HUES64 (cell line): ENCODE data around the gene PSKH1.

ENCODE experiments used
- H3K27ac ChIP-seq: 2 replicates; pipeline ENCODE4 v1.7.0; 2013; ENCODE audit warnings: low read depth, low read length, inconsistent platforms
- H3K27me3 ChIP-seq: 2 replicates; pipeline ENCODE4 v1.6.1; 2013; ENCODE audit warnings: mild to moderate bottlenecking, low read length; ENCODE audit not compliant: insufficient read depth
- H3K36me3 ChIP-seq: 2 replicates; pipeline ENCODE4 v1.6.1; 2013; ENCODE audit warnings: mild to moderate bottlenecking, low read length; ENCODE audit not compliant: insufficient read depth
- H3K4me1 ChIP-seq: 2 replicates; pipeline ENCODE4 v1.6.1; 2013; ENCODE audit warnings: mild to moderate bottlenecking, low read length, moderate library complexity; ENCODE audit not compliant: insufficient read depth
- H3K4me3 ChIP-seq: 2 replicates; pipeline ENCODE4 v1.5.1; 2013; ENCODE audit warnings: mild to moderate bottlenecking, low read length, moderate library complexity
- H3K9ac ChIP-seq: 2 replicates; pipeline ENCODE4 v1.6.1; 2013; ENCODE audit warnings: mild to moderate bottlenecking, low read depth, low read length
- H3K9me3 ChIP-seq: 2 replicates; pipeline ENCODE4 v1.6.1; 2013; ENCODE audit warnings: low read depth, low read length; ENCODE audit not compliant: insufficient read depth
- WGBS: fragments of 150-250, 120-280 bp; methylation state at CpG from one replicate; pipeline ENCODE4 v1.1.7; 2013; ENCODE audit warnings: missing lambda C conversion rate; 5-methylcytosine and 5-hydroxymethylcytosine counted together

Gene PSKH1

GRCh38 chr16:67869653-67870052 lies 23.4 kb upstream of the PSKH1 start:
- Histone ChIP-seq H3K27ac (no peak overlapping the region), H3K9me3 (no peaks in the 10 kb centered on the region), H3K4me1 (peaks cover 8% of the 10 kb centered on the region; the same call in 1 of the 2 replicates), H3K4me3 (no peak overlapping the region), H3K36me3 (peaks cover 72% of the 10 kb centered on the region), H3K27me3 (no peaks in the 10 kb centered on the region), H3K9ac (no peak overlapping the region)
- WGBS, result 96% methylated on average over 7 of the region's 7 CpGs

DNA sequence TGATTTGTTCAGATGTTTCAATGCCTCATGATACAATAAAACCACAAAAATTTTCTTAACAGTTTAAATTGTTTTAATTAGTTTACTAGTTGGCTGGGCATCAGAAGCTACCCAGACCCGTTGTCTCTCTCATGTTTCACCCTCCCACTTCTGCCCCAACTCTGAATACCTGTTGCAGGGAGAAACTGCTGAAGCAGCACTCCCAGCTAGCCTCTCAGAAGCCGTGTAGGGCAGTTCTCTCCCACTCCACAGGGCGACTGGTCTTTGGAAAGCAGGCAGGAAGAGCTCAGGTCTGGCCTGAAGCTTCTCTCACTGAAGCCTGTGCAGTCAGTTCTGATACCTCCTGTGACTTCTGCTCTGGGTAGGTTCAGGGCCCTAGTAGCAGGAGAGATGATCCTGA lies 21.8 kb upstream of the PSKH1 start:
- Histone ChIP-seq H3K27ac (no peak overlapping the region), H3K9ac (no peak overlapping the region), H3K27me3 (no peaks in the 10 kb centered on the region), H3K36me3 (peaks cover 63% of the 10 kb centered on the region), H3K9me3 (no peaks in the 10 kb centered on the region), H3K4me1 (peaks cover 8% of the 10 kb centered on the region; the same call in 1 of the 2 replicates), H3K4me3 (no peak overlapping the region)
- WGBS, result 85% methylated on average over 3 of the region's 3 CpGs

GRCh38 chr16:67872131-67872630 lies 20.9 kb upstream of the PSKH1 start:
- no peaks in the 10 kb centered on the region for H3K9me3 ChIP-seq
- WGBS, result 75% methylated on average over 2 of the region's 2 CpGs
- no peak overlapping the region for H3K27ac ChIP-seq
- H3K36me3 ChIP-seq, result peaks cover 63% of the 10 kb centered on the region
- no peaks in the 10 kb centered on the region for H3K27me3 ChIP-seq
- H3K4me1 ChIP-seq, result peaks cover 8% of the 10 kb centered on the region; the same call in 1 of the 2 replicates
- no peak overlapping the region for H3K9ac ChIP-seq
- H3K4me3 ChIP-seq, result peak overlapping the region; percentile 97

DNA sequence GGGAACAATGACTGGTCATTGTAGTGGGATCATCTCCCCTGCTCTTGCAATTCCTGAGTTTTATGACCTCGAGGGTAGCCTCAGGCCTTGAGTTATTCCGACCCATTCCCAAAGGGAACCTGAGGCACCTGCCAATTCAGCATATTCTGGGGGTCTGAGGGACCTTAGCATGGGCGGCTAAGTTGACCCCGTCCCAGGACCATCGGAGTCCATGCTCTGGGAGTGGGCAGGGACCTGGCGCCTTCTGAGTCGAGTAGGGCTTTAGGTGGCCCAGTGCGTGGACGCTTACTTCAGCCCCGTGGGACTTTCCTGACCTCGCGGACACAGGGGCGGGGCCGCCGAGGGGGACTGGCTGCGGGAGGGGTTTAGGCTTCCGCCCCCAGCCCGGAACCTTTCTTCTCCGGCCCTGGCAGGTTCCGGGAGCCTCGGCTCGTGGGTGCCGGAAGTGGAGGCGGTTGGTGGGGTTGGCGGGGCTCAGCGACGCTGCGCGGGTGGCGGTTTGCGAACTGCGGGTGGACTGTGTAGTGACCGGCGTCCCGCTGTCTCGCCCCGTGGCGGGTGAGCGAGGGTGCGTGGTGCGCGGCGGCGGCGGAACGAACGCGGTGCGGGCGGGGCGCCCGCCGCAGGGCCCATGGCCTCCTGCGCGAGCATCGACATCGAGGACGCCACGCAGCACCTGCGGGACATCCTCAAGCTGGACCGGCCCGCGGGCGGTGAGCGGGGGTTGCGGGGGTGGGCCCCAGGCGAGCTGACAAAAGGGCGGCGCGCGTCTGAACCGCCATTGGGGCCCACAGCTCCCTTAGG lies 20.2 kb upstream of the PSKH1 start, which contains the start of gene EDC4:
Gene EDC4, plus strand, starts transcription at position 422 of the 804 bp plus-strand sequence. Its CDS starts 210 bp downstream, at position 632.
- Histone ChIP-seq H3K27me3 (no peaks in the 10 kb centered on the region), H3K4me1 (peaks cover 8% of the 10 kb centered on the region; the same call in 1 of the 2 replicates), H3K9me3 (no peaks in the 10 kb centered on the region), H3K27ac (peak within 1 kb of the TSS; percentile 62), H3K9ac (peak within 1 kb of the TSS; percentile 93), H3K36me3 (peaks cover 63% of the 10 kb centered on the region), H3K4me3 (peak within 1 kb of the TSS; percentile 97)
- WGBS, result 5% methylated on average over 72 of the region's 72 CpGs

DNA sequence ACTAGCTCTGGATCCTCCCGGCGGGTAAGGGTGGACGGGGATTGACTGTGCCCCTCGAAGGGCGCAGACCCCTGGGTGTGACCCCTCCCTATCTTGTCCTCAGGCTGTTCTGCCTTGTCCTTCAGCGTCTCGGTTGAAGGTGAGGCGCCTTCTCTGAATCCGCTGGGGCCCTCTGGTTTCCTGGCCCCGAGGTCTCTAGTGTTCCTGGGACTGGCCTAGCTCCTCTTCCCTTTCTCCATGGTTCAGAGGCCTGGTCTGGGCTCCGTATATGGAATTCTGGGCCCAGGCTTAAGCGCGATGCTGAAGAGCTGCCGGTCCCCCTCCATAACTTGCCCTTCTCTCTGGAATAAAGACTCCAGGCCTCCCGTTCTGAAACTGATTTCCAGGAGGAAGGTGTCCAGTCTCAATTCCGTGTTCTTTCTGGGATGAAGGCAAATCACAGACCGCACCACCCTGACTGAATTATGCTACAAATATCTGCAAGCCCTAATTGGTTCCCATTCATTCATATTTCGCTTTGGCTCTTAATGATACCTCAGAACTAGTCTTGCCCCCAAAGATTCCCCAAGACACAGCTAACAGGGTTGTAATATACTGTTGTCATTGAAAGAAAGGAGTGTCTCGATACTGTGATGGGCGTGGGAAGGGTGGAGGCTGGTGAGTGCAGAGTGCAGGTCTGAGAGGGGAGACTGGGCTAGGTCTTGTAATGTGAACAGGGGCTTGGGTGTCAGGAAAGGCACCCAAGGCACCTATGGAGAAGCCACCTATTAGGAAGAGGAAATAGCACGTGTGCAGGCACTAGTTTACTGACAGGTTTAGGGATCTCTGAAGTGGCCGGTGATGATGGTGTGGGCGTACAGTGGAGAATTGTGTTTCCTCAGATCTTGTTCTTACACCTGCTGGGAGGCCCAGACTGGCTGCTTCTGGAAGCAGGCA lies 19.4 kb upstream of the PSKH1 start:
- 26% methylated on average over 23 of the region's 23 CpGs for WGBS
- no peaks in the 10 kb centered on the region for H3K27me3 ChIP-seq
- H3K27ac ChIP-seq, result peak overlapping the region; percentile 62
- peak overlapping the region; percentile 93 for H3K9ac ChIP-seq
- peaks cover 8% of the 10 kb centered on the region; the same call in 1 of the 2 replicates for H3K4me1 ChIP-seq
- no peaks in the 10 kb centered on the region for H3K9me3 ChIP-seq
- peak overlapping the region; percentile 97 for H3K4me3 ChIP-seq
- H3K36me3 ChIP-seq, result peaks cover 63% of the 10 kb centered on the region

GRCh38 chr16:67874372-67874771 lies 18.7 kb upstream of the PSKH1 start:
- no peaks in the 10 kb centered on the region for H3K27me3 ChIP-seq
- no peak overlapping the region for H3K9ac ChIP-seq
- no peak overlapping the region for H3K27ac ChIP-seq
- WGBS, result 89% methylated on average over 3 of the region's 3 CpGs
- no peaks in the 10 kb centered on the region for H3K9me3 ChIP-seq
- H3K4me1 ChIP-seq, result peaks cover 8% of the 10 kb centered on the region; the same call in 1 of the 2 replicates
- peak overlapping the region; percentile 97 for H3K4me3 ChIP-seq
- H3K36me3 ChIP-seq, result peaks cover 63% of the 10 kb centered on the region

DNA sequence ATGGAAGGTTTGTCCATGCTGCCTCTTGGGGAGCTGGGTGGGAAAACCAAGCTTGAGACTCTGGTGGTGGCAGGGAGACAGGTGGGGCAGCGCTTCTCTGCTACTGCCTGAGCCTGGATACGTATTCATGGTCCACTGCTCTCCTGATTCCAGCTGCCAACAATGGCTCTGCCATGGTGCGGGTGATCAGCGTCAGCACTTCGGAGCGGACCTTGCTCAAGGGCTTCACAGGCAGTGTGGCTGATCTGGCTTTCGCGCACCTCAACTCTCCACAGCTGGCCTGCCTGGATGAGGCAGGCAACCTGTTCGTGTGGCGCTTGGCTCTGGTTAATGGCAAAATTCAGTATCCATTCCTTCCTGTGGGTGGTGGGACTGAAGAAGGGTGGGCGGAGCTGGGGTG lies 16.0 kb upstream of the PSKH1 start:
- 98% methylated on average over 11 of the region's 11 CpGs for WGBS
- Histone ChIP-seq H3K27ac (no peak overlapping the region), H3K4me1 (peaks cover 8% of the 10 kb centered on the region; the same call in 1 of the 2 replicates), H3K36me3 (peaks cover 64% of the 10 kb centered on the region), H3K27me3 (no peaks in the 10 kb centered on the region), H3K9ac (no peak overlapping the region), H3K4me3 (no peak overlapping the region), H3K9me3 (no peaks in the 10 kb centered on the region)

DNA sequence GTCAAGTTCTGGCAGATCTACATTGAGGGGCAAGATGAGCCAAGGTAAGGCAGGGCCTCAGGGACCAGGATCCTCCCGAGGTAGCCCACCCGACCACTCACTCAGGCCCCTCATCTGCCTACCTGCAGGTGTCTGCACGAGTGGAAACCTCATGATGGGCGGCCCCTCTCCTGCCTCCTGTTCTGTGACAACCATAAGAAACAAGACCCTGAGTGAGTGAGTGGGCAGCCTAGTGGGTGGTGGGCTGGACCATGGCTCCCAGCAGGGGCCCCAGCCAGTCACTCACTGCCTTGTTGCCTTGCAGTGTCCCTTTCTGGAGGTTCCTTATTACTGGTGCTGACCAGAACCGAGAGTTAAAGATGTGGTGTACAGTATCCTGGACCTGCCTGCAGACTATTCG lies 14.8 kb upstream of the PSKH1 start:
- no peak overlapping the region for H3K27ac ChIP-seq
- H3K36me3 ChIP-seq, result peaks cover 75% of the 10 kb centered on the region
- no peaks in the 10 kb centered on the region for H3K9me3 ChIP-seq
- peaks cover 8% of the 10 kb centered on the region; the same call in 1 of the 2 replicates for H3K4me1 ChIP-seq
- 94% methylated on average over 6 of the region's 6 CpGs for WGBS
- no peak overlapping the region for H3K9ac ChIP-seq
- H3K4me3 ChIP-seq, result no peak overlapping the region
- no peaks in the 10 kb centered on the region for H3K27me3 ChIP-seq

GRCh38 chr16:67878846-67879245 lies 14.2 kb upstream of the PSKH1 start:
- Histone ChIP-seq H3K4me1 (peaks cover 6% of the 10 kb centered on the region; the same call in 1 of the 2 replicates), H3K27me3 (no peaks in the 10 kb centered on the region), H3K9ac (no peak overlapping the region), H3K36me3 (peaks cover 79% of the 10 kb centered on the region), H3K27ac (no peak overlapping the region), H3K4me3 (no peak overlapping the region), H3K9me3 (no peaks in the 10 kb centered on the region)
- WGBS, result 94% methylated on average over 9 of the region's 9 CpGs

DNA sequence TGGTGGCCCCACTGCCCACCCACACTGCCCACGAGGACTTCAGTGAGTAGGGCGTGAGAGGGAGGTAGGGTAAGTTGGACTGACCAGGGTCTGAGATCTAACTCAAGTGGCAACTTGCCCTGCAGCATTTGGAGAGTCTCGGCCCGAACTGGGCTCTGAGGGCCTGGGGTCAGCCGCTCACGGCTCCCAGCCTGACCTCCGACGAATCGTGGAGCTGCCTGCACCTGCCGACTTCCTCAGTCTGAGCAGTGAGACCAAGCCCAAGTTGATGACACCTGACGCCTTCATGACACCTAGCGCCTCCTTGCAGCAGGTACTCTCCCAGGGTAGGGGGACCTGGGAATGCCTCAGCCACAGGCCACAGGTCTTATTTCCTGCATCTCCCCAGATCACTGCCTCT lies 13.6 kb upstream of the PSKH1 start:
- Histone ChIP-seq H3K27me3 (no peaks in the 10 kb centered on the region), H3K4me1 (0 out of 2 replicates have a peak, but pooled peaks cover under 1% of the 10 kb centered on the region), H3K27ac (no peak overlapping the region), H3K9ac (no peak overlapping the region), H3K9me3 (no peaks in the 10 kb centered on the region), H3K36me3 (peaks cover 83% of the 10 kb centered on the region), H3K4me3 (no peak overlapping the region)
- 94% methylated on average over 12 of the region's 12 CpGs for WGBS
